Measurements from ENCODE around the gene SELENOV. TPM values are rescaled to one million over a fixed set of nuclear protein-coding genes. Genes with fewer than 3 reads are reported as not detected.

The SELENOV gene
- total and polyA plus RNA-seq, 5 donors from 2014 or later: not detected

DNA sequence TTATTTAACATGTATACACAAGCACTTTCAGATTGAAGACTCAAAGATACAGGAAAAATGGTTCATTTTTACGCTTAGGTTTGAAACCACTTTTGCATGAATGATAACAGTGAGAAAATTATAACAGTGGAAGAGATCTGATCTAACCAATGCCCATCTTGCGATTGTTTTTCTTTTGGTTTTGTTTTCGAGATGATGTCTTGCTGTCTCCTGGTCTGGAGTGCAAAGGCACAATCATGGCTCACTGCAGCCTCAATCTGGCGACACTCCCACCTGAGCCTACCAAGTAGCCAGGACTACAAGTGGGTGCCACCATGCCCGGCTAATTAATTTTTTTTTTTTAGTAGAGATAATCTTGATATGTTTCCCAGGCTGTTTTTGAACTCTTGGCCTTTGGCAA is 35.3 kb downstream of the SELENOV start:
- H3K4me3 ChIP-seq (ENCODE audit: low read depth, low read length): no peak overlapping the region
- no peaks in the 10 kb centered on the region for H3K36me3 ChIP-seq (ENCODE audit: control insufficient read depth, insufficient read depth, low read length)
- H3K9me3 Mint-ChIP-seq: no peaks in the 10 kb centered on the region
- H3K27ac Mint-ChIP-seq: no peak overlapping the region
- H3K4me1 Mint-ChIP-seq: peaks cover 2 to 16% (median 5%) of the 10 kb centered on the region in 4 donors
- H3K36me3 Mint-ChIP-seq: no peaks in the 10 kb centered on the region
- H3K4me1 ChIP-seq (ENCODE audit: control insufficient read depth, insufficient read depth, low read length, poor library complexity, severe bottlenecking): no peaks in the 10 kb centered on the region
- no peaks in the 10 kb centered on the region for H3K27me3 ChIP-seq (ENCODE audit: control insufficient read depth, insufficient read depth, low read length)
- H3K4me3 Mint-ChIP-seq: no peak overlapping the region
- peaks cover 5% of the 10 kb centered on the region for H3K27me3 Mint-ChIP-seq
- no peak for DNase-seq
- H3K27ac ChIP-seq (ENCODE audit: insufficient read depth, low read length, poor library complexity, severe bottlenecking): no peak overlapping the region
- H3K9me3 ChIP-seq (ENCODE audit: control insufficient read depth in 2 of 2, low read length in 2 of 2): no peaks in the 10 kb centered on the region
- ATAC-seq (ENCODE audit: low read depth in 2 of 2): no peak

DNA sequence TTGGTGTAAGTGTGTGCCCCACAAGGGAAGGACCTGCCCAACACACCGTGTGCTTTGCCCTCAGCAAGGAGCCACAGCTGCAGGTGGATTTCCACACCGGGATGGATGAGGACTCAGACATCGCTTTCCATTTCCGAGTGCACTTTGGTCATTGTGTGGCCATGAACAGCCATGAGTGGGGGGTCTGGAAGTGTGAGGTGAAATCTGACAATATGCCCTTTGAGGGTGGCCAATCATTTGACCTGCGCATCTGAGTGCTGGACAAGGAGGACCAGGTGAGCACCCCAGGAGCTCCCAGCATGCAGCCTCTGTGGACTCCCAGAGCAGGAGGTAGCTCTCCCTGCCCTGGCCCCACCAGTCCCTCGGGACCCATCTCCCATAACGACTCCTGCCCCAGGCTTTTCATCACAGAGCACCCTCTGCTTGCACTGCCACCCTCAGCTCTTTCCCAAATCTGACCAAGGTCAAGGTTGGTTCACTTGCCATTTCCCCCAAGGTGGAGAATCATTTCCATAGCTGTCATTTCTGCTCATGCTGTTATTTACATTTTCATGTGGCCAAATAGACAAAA is 38.2 kb downstream of the SELENOV start:
- Histone ChIP-seq H3K4me1 (ENCODE audit: control insufficient read depth, insufficient read depth, low read length, poor library complexity, severe bottlenecking) (no peaks in the 10 kb centered on the region), H3K4me3 (ENCODE audit: low read depth, low read length) (no peak overlapping the region), H3K27ac (ENCODE audit: insufficient read depth, low read length, poor library complexity, severe bottlenecking) (no peak overlapping the region), H3K36me3 (ENCODE audit: control insufficient read depth, insufficient read depth, low read length) (no peaks in the 10 kb centered on the region), H3K27me3 (ENCODE audit: control insufficient read depth, insufficient read depth, low read length) (no peaks in the 10 kb centered on the region), H3K9me3 (ENCODE audit: control insufficient read depth in 2 of 2, low read length in 2 of 2) (no peaks in the 10 kb centered on the region)
- ATAC-seq (ENCODE audit: low read depth in 2 of 2): no peak
- H3K27ac Mint-ChIP-seq: no peak overlapping the region
- no peaks in the 10 kb centered on the region for H3K27me3 Mint-ChIP-seq
- peaks cover 4 to 8% (median 6%) of the 10 kb centered on the region in 4 donors for H3K4me1 Mint-ChIP-seq
- no peaks in the 10 kb centered on the region for H3K9me3 Mint-ChIP-seq
- DNase-seq: no peak
- H3K4me3 Mint-ChIP-seq: no peak overlapping the region
- H3K36me3 Mint-ChIP-seq: no peaks in the 10 kb centered on the region

GRCh38 chr19:39554701-39555311 is 39.9 kb downstream of the SELENOV start:
- no peaks in the 10 kb centered on the region for H3K9me3 Mint-ChIP-seq
- no peak overlapping the region for H3K4me3 ChIP-seq (ENCODE audit: low read depth, low read length)
- peaks cover 3% of the 10 kb centered on the region for H3K4me1 ChIP-seq (ENCODE audit: control insufficient read depth, insufficient read depth, low read length, poor library complexity, severe bottlenecking)
- DNase-seq (no peak), ATAC-seq (ENCODE audit: low read depth in 2 of 2) (no peak)
- no peak overlapping the region for H3K27ac Mint-ChIP-seq
- no peak overlapping the region for H3K27ac ChIP-seq (ENCODE audit: insufficient read depth, low read length, poor library complexity, severe bottlenecking)
- H3K36me3 Mint-ChIP-seq: no peaks in the 10 kb centered on the region
- H3K4me1 Mint-ChIP-seq: peaks cover 5 to 18% (median 14%) of the 10 kb centered on the region in 4 donors
- H3K9me3 ChIP-seq (ENCODE audit: control insufficient read depth in 2 of 2, low read length in 2 of 2): no peaks in the 10 kb centered on the region
- no peak overlapping the region for H3K4me3 Mint-ChIP-seq
- H3K27me3 Mint-ChIP-seq: no peaks in the 10 kb centered on the region
- no peaks in the 10 kb centered on the region for H3K27me3 ChIP-seq (ENCODE audit: control insufficient read depth, insufficient read depth, low read length)
- no peaks in the 10 kb centered on the region for H3K36me3 ChIP-seq (ENCODE audit: control insufficient read depth, insufficient read depth, low read length)

GRCh38 chr19:39555883-39556282 is 40.9 kb downstream of the SELENOV start:
- H3K4me3 Mint-ChIP-seq: no peak overlapping the region
- H3K9me3 Mint-ChIP-seq: no peaks in the 10 kb centered on the region
- H3K36me3 ChIP-seq (ENCODE audit: control insufficient read depth, insufficient read depth, low read length): no peaks in the 10 kb centered on the region
- DNase-seq: no peak
- no peak overlapping the region for H3K27ac Mint-ChIP-seq
- H3K4me3 ChIP-seq (ENCODE audit: low read depth, low read length): no peak overlapping the region
- no peaks in the 10 kb centered on the region for H3K9me3 ChIP-seq (ENCODE audit: control insufficient read depth in 2 of 2, low read length in 2 of 2)
- H3K27ac ChIP-seq (ENCODE audit: insufficient read depth, low read length, poor library complexity, severe bottlenecking): no peak overlapping the region
- peaks cover 3% of the 10 kb centered on the region for H3K4me1 ChIP-seq (ENCODE audit: control insufficient read depth, insufficient read depth, low read length, poor library complexity, severe bottlenecking)
- ATAC-seq (ENCODE audit: low read depth in 2 of 2): no peak
- no peaks in the 10 kb centered on the region for H3K36me3 Mint-ChIP-seq
- H3K27me3 Mint-ChIP-seq: no peaks in the 10 kb centered on the region
- H3K4me1 Mint-ChIP-seq: peaks cover 5 to 18% (median 14%) of the 10 kb centered on the region in 4 donors
- H3K27me3 ChIP-seq (ENCODE audit: control insufficient read depth, insufficient read depth, low read length): no peaks in the 10 kb centered on the region

- no peak overlapping the region for H3K27ac ChIP-seq (ENCODE audit: insufficient read depth, low read length, poor library complexity, severe bottlenecking)
- Mint-ChIP-seq H3K9me3 (no peaks in the 10 kb centered on the region), H3K4me1 (peaks cover 5 to 16% (median 13%) of the 10 kb centered on the region in 4 donors), H3K36me3 (no peaks in the 10 kb centered on the region), H3K27me3 (no peaks in the 10 kb centered on the region), H3K4me3 (peak overlapping the region; percentile 33 to 70 (median 57)), H3K27ac (peak overlapping the region; percentile 70 to 98 (median 93))
- H3K4me3 ChIP-seq (ENCODE audit: low read depth, low read length): peak overlapping the region; percentile 70
- H3K4me1 ChIP-seq (ENCODE audit: control insufficient read depth, insufficient read depth, low read length, poor library complexity, severe bottlenecking): peaks cover 3% of the 10 kb centered on the region
- no peaks in the 10 kb centered on the region for H3K9me3 ChIP-seq (ENCODE audit: control insufficient read depth in 2 of 2, low read length in 2 of 2)
- H3K36me3 ChIP-seq (ENCODE audit: control insufficient read depth, insufficient read depth, low read length): no peaks in the 10 kb centered on the region
- DNase-seq (peak in 2 of 3 donors; percentile 19 to 53), ATAC-seq (ENCODE audit: low read depth in 2 of 2) (peak; percentile 65 to 71)
- no peaks in the 10 kb centered on the region for H3K27me3 ChIP-seq (ENCODE audit: control insufficient read depth, insufficient read depth, low read length)
Measured at GRCh38 chr19:39557811-39558623, 43.1 kb downstream of the SELENOV start.

- Histone ChIP-seq H3K4me3 (ENCODE audit: low read depth, low read length) (peak overlapping the region; percentile 70), H3K36me3 (ENCODE audit: control insufficient read depth, insufficient read depth, low read length) (no peaks in the 10 kb centered on the region), H3K27ac (ENCODE audit: insufficient read depth, low read length, poor library complexity, severe bottlenecking) (no peak overlapping the region), H3K4me1 (ENCODE audit: control insufficient read depth, insufficient read depth, low read length, poor library complexity, severe bottlenecking) (peaks cover 3% of the 10 kb centered on the region), H3K9me3 (ENCODE audit: control insufficient read depth in 2 of 2, low read length in 2 of 2) (no peaks in the 10 kb centered on the region), H3K27me3 (ENCODE audit: control insufficient read depth, insufficient read depth, low read length) (no peaks in the 10 kb centered on the region)
- Mint-ChIP-seq H3K9me3 (no peaks in the 10 kb centered on the region), H3K27ac (peak overlapping the region; percentile 70 to 98 (median 93)), H3K4me3 (peak overlapping the region; percentile 33 to 70 (median 57)), H3K36me3 (no peaks in the 10 kb centered on the region), H3K4me1 (peaks cover 1 to 16% (median 13%) of the 10 kb centered on the region in 4 donors), H3K27me3 (no peaks in the 10 kb centered on the region)
- ATAC-seq (ENCODE audit: low read depth in 2 of 2) (peak; percentile 74), DNase-seq (peak in 2 of 3 donors; percentile 17 to 56)
Measured at GRCh38 chr19:39558624-39559117, 43.7 kb downstream of the SELENOV start.

- no peak for ATAC-seq (ENCODE audit: low read depth in 2 of 2)
- Mint-ChIP-seq H3K27me3 (no peaks in the 10 kb centered on the region), H3K36me3 (no peaks in the 10 kb centered on the region), H3K4me3 (no peak overlapping the region), H3K27ac (no peak overlapping the region), H3K4me1 (peaks cover 0 to 8% (median 6%) of the 10 kb centered on the region in 4 donors), H3K9me3 (no peaks in the 10 kb centered on the region)
- Histone ChIP-seq H3K4me1 (ENCODE audit: control insufficient read depth, insufficient read depth, low read length, poor library complexity, severe bottlenecking) (peaks cover 3% of the 10 kb centered on the region), H3K27me3 (ENCODE audit: control insufficient read depth, insufficient read depth, low read length) (peaks cover under 1% of the 10 kb centered on the region), H3K36me3 (ENCODE audit: control insufficient read depth, insufficient read depth, low read length) (no peaks in the 10 kb centered on the region), H3K4me3 (ENCODE audit: low read depth, low read length) (no peak overlapping the region), H3K9me3 (ENCODE audit: control insufficient read depth in 2 of 2, low read length in 2 of 2) (no peaks in the 10 kb centered on the region), H3K27ac (ENCODE audit: insufficient read depth, low read length, poor library complexity, severe bottlenecking) (no peak overlapping the region)
- no peak for DNase-seq
Measured at GRCh38 chr19:39563408-39563807, 48.5 kb downstream of the SELENOV start.

Data from CD4-positive, CD25-positive, alpha-beta regulatory T cell (primary cell).